Body of pancreas (tissue), 4 donors: ENCODE results near the gene HAUS2.

Experiments
- POLR2A ChIP-seq, 3 donors: fragments of 450-650 bp; IDR thresholded peaks; one replicate each; pipeline ENCODE4 v1.6.1; 2016; ENCODE audit warnings: antibody characterized with exemption in 3 of 3, mild to moderate bottlenecking in 2 of 3
- TF ChIP-seq, protein P1 (sequence below), 7 experiments: fragments of 450-650 bp in 4 of 7; fragments of 200-600 bp in 3 of 7; sonication (generic) in 3 of 7; IDR thresholded peaks; one replicate each; pipeline ENCODE4 v1.5.1; 2016 to 2019; ENCODE audit warnings: antibody characterized with exemption in 7 of 7

DNA sequence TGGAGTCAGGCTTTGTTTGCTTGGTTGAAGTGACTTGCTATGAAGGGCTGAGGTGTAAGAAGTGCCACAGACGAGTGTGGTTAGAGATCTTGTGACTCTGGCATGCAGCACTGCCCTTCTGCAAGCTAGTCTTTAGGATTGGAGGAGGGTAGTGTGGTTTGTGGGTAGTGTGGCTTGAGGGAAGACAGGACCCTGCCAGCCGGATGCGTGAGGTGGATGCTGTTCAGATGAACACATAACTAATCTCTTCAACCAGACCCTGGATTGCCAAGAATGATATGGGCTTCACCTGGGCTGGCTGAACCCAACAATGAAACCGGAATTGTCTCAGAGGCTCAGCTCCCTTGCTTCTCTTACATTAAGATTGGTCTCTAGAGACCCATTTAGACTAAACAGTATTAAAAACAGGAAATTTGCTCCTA is 59.5 kb downstream of the HAUS2 start:
- no peak for TF ChIP-seq POLR2A (IDR thresholded peaks at IDR 0.05)
- TF ChIP-seq, protein P1, sequence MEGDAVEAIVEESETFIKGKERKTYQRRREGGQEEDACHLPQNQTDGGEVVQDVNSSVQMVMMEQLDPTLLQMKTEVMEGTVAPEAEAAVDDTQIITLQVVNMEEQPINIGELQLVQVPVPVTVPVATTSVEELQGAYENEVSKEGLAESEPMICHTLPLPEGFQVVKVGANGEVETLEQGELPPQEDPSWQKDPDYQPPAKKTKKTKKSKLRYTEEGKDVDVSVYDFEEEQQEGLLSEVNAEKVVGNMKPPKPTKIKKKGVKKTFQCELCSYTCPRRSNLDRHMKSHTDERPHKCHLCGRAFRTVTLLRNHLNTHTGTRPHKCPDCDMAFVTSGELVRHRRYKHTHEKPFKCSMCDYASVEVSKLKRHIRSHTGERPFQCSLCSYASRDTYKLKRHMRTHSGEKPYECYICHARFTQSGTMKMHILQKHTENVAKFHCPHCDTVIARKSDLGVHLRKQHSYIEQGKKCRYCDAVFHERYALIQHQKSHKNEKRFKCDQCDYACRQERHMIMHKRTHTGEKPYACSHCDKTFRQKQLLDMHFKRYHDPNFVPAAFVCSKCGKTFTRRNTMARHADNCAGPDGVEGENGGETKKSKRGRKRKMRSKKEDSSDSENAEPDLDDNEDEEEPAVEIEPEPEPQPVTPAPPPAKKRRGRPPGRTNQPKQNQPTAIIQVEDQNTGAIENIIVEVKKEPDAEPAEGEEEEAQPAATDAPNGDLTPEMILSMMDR (IDR thresholded peaks at IDR 0.05) = no peak
